Stimulated activated CD8-positive, alpha-beta memory T cell treated with anti-CD3 and anti-CD28 coated beads, Interleukin-15, amount 100 ng/mL, for 48 hours (primary cell): ENCODE measurements around the gene CCNQ.

Experiments used
- DNase-seq, 2 donors: peaks; one replicate each; pipeline ENCODE4 v3.0.0-alpha.2; 2020; ENCODE audit warnings: low read depth in 2 of 2

The CCNQ gene

GRCh38 chrX:153598541-153599191 lies at the start of gene CCNQ:
CCNQ (minus strand) TSS chrX:153599139; CDS start chrX:153599073, 66 bp downstream.
- no peak for DNase-seq

DNA sequence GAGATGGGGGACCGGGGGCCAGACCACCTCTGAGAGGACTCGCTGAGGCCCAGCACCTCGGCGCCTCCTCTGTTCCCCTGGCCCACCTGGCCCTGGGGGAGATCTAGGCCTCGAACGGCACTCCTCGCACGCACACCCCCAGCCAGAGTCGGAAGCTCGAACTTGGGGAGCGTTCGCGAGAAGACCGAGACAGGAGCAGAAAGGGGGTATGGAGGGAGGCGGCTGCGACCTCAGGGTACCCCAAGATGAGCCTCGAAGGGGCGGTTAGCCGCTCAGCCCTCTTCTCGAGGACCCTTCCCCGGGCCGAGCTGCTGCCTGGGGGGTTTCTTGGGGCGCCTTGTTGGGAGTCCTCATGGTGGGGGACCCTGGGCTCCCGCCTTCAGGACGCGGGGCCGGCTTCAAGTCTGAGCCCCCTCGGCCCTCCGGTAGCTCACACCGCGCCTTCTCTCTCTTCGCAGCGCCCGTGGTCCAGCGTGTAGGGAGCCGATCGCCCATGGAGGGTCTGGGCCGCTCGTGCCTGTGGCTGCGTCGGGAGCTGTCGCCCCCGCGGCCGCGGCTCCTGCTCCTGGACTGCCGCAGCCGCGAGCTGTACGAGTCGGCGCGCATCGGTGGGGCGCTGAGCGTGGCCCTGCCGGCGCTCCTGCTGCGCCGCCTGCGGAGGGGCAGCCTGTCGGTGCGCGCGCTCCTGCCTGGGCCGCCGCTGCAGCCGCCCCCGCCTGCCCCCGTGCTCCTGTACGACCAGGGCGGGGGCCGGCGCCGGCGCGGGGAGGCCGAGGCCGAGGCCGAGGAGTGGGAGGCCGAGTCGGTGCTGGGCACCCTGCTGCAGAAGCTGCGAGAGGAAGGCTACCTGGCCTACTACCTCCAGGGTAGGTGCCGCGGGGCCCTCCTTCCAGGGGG lies 48.8 kb upstream of the CCNQ start:
- no peak for DNase-seq

DNA sequence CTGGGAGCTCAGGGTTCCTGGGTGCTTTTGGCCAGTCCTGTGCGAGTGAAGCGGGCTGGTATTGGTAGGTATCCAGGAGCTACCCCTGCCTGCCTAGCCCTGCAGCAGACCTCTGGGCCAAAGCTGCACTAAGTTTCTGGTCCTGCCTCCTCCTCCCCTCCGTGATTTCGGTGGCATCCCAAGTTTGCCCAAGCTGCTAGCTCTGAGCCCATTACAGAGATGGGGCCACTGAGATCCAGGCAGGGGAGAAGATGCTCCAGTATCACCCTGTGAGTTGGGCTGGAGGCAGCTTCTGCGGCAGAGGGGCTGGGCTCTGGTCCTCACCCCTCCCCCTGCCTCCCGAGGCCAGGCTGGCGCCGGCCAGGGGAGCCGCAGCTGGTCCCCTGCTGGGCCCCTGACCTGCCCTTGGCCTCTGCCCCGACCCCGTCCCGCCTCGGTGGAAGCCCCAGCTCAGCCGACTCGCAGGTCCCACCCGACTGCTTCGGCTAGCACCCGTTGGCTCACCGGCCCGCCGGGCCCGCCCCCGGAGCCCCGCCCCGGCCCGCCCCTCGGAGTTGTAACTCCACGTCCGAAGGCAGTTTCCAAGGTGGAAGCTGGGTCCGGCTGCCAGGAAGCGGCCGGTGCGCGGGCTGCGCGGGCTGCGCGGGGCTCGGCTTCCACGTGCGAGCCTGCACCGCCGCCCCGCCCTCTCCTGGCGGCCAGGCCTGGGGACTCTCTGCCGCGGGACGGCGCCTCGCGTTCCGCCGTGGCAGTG lies 47.9 kb upstream of the CCNQ start, which contains the start of gene DUSP9:
Gene DUSP9 (plus strand): TSS at position 584 of the 754 bp plus-strand sequence. CDS start 751 bp downstream, outside the sequence.
- DNase-seq = no peak

- no peak for DNase-seq
Observed at GRCh38 chrX:153645921-153646488, 47.1 kb upstream of the CCNQ start.

DNA sequence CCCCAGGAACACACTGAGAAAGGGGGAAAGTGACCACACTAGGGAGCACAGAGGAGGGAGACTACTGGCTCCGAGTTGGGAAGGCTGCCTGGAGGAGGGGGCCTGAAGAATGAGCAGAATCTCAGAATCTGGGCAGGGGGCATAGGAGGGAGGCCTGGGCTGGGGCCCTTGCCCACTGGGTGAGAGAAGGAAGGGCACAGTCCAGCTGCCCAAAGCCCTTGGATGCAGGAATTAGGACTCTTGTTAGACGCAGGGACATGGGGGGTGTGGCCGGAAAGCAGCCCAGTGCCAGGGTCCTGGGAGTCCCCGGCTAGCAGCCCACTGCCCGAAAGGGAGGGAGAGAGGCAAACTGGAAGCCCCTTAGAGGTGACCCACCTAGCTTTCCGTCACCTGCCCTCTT lies 46.2 kb upstream of the CCNQ start:
- no peak for DNase-seq

- no peak for DNase-seq
Observed at GRCh38 chrX:153644356-153645125, 45.6 kb upstream of the CCNQ start.

DNA sequence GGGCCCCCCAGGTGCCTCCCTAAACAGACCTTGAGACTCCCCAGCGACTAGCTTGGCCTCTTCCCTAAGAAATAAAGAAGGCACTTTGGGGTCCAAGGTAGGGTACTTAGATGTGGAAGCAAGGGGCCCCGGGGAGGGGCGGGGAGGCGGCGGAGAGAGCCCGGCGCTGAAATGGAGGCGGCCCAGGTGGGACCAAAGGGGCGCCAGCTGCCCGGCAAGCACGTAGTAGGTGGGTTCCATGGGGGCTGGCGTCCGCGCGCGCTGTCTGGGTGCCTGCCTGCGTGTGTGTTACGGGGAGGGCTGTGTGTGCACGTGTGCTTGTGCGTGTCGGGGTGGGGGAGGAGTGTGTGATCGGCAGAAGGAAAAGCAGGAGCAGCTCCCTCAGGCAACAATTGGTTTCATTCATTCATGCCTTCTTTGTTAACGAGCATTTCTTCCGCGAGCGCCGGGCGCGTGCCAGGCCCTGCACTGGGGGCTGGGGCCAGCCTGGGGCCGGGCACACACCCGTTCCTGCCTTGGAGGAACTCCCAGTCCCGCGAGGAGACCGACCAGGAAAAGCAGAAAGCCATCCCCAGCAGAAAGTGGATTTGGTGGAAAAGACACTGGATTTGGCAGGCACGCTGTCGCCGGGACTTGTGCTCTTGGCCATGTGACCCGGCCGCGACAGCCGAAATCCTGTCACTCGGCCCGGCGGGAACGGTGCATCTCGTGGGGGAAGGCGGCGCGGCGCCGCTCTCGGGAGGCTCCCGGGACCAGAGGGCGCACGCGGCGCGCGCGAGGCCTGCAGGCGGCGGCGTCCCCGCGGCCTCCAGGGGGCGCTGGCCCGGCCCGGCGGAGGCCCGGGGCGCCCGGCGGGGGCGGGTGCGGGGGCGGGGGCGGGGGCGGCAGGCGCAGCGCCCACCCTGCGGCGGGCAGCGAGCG lies 44.8 kb upstream of the CCNQ start:
- DNase-seq = no peak

DNA sequence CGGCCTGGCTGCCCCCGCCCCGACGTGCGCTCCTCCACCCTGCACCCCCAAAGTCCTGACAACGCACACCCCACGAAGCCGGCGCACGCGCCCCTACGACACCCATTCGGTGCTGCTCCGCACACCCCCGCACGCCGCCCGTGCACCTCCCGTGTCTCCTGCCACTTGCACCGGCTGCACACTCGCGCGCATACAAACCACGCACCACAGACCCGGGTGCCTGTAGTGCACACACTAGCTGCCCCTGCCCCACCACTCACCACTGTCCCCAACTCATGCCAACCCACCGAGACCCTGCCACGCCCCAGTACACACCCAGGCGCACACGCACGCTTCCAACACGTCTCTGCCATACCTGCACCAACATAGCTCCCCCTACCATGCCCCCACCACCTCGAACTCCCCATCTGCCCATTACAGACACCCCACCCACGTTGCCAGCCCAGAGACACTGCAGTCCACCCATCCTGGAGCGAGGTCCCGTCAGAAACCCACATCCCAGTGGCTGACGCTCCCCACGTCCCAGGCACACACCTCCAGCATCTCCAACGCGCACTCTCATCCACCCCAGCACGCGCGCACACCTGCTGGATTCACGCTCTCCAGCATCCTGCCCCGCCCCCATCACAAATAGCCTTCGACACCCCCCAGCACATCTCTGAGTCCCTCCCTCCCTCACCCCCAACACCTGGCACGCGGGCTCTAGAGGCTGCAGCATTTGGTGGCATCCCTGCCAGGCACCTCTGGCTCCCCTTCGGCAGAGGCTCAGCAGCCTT lies 43.9 kb upstream of the CCNQ start:
- no peak for DNase-seq

GRCh38 chrX:153642051-153642654 lies 43.2 kb upstream of the CCNQ start:
- no peak for DNase-seq

GRCh38 chrX:153641627-153642026 lies 42.7 kb upstream of the CCNQ start:
- DNase-seq = no peak

- no peak for DNase-seq
Observed at GRCh38 chrX:153640736-153641575, 42.0 kb upstream of the CCNQ start.

- DNase-seq = no peak
Observed at GRCh38 chrX:153640045-153640686, 41.2 kb upstream of the CCNQ start.

DNA sequence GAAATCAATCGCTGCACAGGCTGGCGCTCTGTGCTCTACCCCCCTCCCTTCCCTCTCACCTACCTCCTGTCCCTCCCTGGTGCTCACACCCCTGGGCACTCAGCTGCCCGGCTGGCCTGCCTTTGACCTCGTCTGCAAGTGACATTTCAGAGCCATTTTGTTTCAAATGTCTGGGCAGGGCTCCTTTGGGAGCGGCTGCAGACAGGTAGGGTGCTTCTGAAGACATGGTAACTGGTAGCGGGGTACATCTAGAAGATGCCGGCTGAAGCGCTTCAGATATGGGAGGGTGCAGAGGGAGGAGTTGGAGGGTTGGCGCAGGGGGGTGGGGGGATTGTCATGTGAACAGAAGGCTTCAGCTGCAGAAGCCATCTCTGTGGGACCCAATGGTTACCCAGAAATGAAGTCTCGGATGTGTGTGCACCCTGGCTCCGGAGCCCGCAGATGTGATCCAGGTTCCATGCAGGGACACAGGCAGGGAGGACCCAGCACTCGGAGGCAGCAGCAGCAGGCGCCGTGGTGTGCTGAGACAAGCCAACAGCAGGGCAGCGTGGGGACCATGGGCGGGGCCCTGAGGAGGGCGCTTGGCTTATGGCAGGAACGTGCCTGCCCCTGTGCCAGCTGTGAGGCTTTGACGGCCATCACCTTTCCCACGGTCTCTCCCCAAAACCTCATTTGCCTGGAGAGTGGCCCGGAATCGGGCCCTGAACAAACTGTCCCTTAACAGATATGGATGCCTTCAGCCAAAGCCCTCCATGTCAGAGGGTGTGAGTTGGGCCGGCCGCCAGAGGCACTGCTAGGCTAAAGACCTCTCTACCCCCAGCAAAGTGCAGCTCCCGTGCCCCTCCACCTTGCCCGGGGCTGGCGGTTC lies 40.5 kb upstream of the CCNQ start:
- DNase-seq = no peak

DNA sequence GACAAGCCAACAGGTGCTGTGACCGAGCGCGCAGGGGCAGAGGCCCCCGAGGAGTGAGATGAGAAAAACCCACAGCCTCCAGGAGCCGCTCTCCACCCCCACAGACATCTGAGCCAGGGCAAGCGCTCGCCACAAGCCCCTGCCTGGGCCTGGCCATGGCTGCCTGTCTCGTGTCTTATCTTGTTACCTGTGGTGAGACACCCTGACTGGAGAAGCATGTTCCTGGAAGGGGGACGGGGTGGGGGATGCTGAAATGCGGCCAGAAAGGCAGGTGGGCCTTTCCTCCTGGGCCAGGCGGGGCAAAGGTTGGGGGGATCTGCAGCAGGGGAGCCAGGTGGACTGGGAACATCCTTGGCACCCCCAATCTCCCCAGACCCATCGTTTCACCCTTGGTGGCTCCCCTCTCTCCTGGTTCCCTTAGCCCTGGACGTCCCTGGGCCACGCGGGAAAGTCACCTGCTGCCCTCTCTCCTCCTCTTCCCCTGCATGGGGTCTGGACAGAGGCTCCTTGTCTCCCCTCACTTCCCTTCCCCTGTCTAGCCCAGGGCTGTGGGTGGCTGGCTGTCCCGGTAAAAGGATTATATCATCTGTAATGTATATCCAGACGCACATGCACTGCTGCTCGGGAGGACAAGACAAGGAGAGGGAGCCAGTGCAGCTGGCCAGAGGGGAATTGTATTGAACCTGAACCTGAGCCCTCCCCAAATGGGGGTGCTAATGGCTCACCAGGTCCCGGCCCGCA lies 39.7 kb upstream of the CCNQ start:
- no peak for DNase-seq

DNA sequence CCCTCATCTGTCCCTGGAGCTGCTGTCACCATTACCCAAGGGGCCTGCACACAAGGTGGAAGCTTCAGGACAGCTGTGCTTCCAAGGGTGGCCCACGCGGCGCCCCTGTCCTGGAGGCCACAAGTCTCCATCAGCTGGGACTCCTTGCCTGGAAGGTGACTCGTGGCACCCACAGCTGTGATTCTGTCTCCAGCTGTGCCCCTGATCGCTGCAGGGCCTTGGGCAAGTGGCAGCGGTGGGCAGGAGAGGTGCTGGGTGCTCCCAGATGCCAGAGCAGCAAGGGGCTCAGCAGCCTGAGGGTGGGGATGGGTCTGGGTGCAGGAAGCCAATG lies 39.1 kb upstream of the CCNQ start:
- DNase-seq = no peak
